Neuronal stem cell (in vitro differentiated cells): ENCODE measurements around the gene PHEX.
A peak's percentile ranks its signal among the peaks of the same experiment; 100 is the strongest.

Experiments
- DNase-seq: peaks from one replicate; pipeline ENCODE4 v3.0.0-alpha.2; 2013; ENCODE audit warnings: low spot score
- H2AFZ ChIP-seq: one replicate; pipeline ENCODE4 v1.6.1; 2013; ENCODE audit warnings: mild to moderate bottlenecking, low read length, inconsistent platforms
- H2AK5ac ChIP-seq: 2 replicates; pipeline ENCODE4 v1.6.1; 2013; ENCODE audit warnings: low read depth, mild to moderate bottlenecking, inconsistent platforms, low read length, moderate library complexity, mixed read lengths
- H2BK120ac ChIP-seq: 2 replicates; pipeline ENCODE4 v1.6.1; 2013; ENCODE audit warnings: low read depth, mild to moderate bottlenecking, inconsistent platforms, low read length, moderate library complexity, mixed read lengths
- H2BK12ac ChIP-seq: one replicate; pipeline ENCODE4 v1.6.1; 2013; ENCODE audit warnings: low read length, inconsistent platforms
- H2BK15ac ChIP-seq: 2 replicates; pipeline ENCODE4 v1.6.1; 2013; ENCODE audit warnings: mild to moderate bottlenecking, low read length, inconsistent platforms, mixed read lengths
- H2BK5ac ChIP-seq: one replicate; pipeline ENCODE4 v1.6.1; 2013; ENCODE audit warnings: inconsistent platforms, mild to moderate bottlenecking, low read length, moderate library complexity
- H3K14ac ChIP-seq: one replicate; pipeline ENCODE4 v1.6.1; 2013; ENCODE audit warnings: low read length, inconsistent platforms
- H3K18ac ChIP-seq: 2 replicates; pipeline ENCODE4 v1.6.1; 2013; ENCODE audit warnings: low read length, inconsistent platforms
- H3K23ac ChIP-seq: 2 replicates; pipeline ENCODE4 v1.6.1; 2013; ENCODE audit warnings: low read depth, mild to moderate bottlenecking, mixed read lengths, low read length, inconsistent platforms; ENCODE audit not compliant: poor library complexity
- H3K27ac ChIP-seq: replicated peaks from 3 replicates; pipeline ENCODE4 v1.5.1; 2013; ENCODE audit warnings: low read length, inconsistent platforms
- H3K27me3 ChIP-seq, 3 experiments: 2 replicates each; pipeline ENCODE4 v1.6.1; 2013; ENCODE audit warnings: low read length in 3 of 3, mild to moderate bottlenecking in 2 of 3, inconsistent platforms in 1 of 3, low read depth in 1 of 3, mixed read lengths in 1 of 3, moderate library complexity in 1 of 3; ENCODE audit not compliant: control insufficient read depth in 3 of 3, insufficient read depth in 3 of 3
- H3K36me3 ChIP-seq, 2 donors: replicated peaks in 1 of 2; 2 replicates each; pipeline ENCODE4 v1.6.1; 2013; ENCODE audit warnings: low read length in 2 of 2; ENCODE audit not compliant: control insufficient read depth in 2 of 2, insufficient read depth in 2 of 2
- H3K4ac ChIP-seq: 2 replicates; pipeline ENCODE4 v1.6.1; 2013; ENCODE audit warnings: inconsistent platforms, mild to moderate bottlenecking, low read length, moderate library complexity
- H3K4me1 ChIP-seq, 2 donors: 1 replicate in 1 of 2; 2 replicates in 1 of 2; pipeline ENCODE4 v1.6.1; 2013; ENCODE audit warnings: low read length in 2 of 2, low read depth in 1 of 2; ENCODE audit not compliant: control insufficient read depth in 2 of 2, insufficient read depth in 1 of 2
- H3K4me2 ChIP-seq: one replicate; pipeline ENCODE4 v1.6.1; 2013; ENCODE audit warnings: mild to moderate bottlenecking, low read length, inconsistent platforms; ENCODE audit not compliant: insufficient read depth, poor library complexity, severe bottlenecking
- H3K4me3 ChIP-seq, 2 donors: 2 replicates each; pipeline ENCODE4 v1.5.1; 2013; ENCODE audit warnings: low read length in 2 of 2, mild to moderate bottlenecking in 2 of 2, inconsistent platforms in 1 of 2, moderate library complexity in 1 of 2
- H3K79me1 ChIP-seq: one replicate; pipeline ENCODE4 v1.6.1; 2013; ENCODE audit warnings: low read depth, mild to moderate bottlenecking, inconsistent platforms, low read length, moderate library complexity
- H3K9ac ChIP-seq: one replicate; pipeline ENCODE4 v1.6.1; 2013; ENCODE audit warnings: mild to moderate bottlenecking, low read depth, low read length, inconsistent platforms; ENCODE audit not compliant: poor library complexity
- H3K9me3 ChIP-seq, 2 donors: replicated peaks in 1 of 2; 2 replicates each; pipeline versions ENCODE3 to v1.6.1; 2013; ENCODE audit warnings: low read length in 2 of 2, mild to moderate bottlenecking in 2 of 2, inconsistent platforms in 1 of 2, low read depth in 1 of 2, mixed read lengths in 1 of 2, moderate library complexity in 1 of 2; ENCODE audit not compliant: control insufficient read depth in 2 of 2, insufficient read depth in 1 of 2
- H4K8ac ChIP-seq: one replicate; pipeline ENCODE4 v1.6.1; 2013; ENCODE audit warnings: low read depth, mild to moderate bottlenecking, inconsistent platforms, low read length, moderate library complexity
- H4K91ac ChIP-seq: one replicate; pipeline ENCODE4 v1.6.1; 2013; ENCODE audit warnings: low read length, low read depth, mild to moderate bottlenecking, inconsistent platforms; ENCODE audit not compliant: poor library complexity
- WGBS, 2 donors: extraction: QIAGEN DNeasy Blood & Tissue Kit; methylation state at CpG; one replicate each; pipeline ENCODE4 v1.1.7; 2013; ENCODE audit warnings: missing lambda C conversion rate in 2 of 2, mixed read lengths in 1 of 2; ENCODE audit not compliant: insufficient read length in 2 of 2, insufficient replicate concordance in 1 of 2; ENCODE audit errors: extremely low coverage in 2 of 2; 5-methylcytosine and 5-hydroxymethylcytosine counted together

Gene PHEX

GRCh38 chrX:22126327-22126726 is 94.2 kb downstream of the PHEX start:
- no peak overlapping the region for H3K4me2 ChIP-seq
- DNase-seq, result no peak
- no peak overlapping the region for H3K14ac ChIP-seq
- H3K9me3 ChIP-seq, result no peaks in the 10 kb centered on the region
- H2BK120ac ChIP-seq, result no peak overlapping the region
- no peak overlapping the region for H4K91ac ChIP-seq
- WGBS, 2 donors, result no CpG with 5 or more reads among the region's 1 CpG
- no peaks in the 10 kb centered on the region for H3K27me3 ChIP-seq
- no peak overlapping the region for H2AFZ ChIP-seq
- no peaks in the 10 kb centered on the region for H3K36me3 ChIP-seq
- H4K8ac ChIP-seq, result no peak overlapping the region
- H3K4me3 ChIP-seq, result no peak overlapping the region
- H3K18ac ChIP-seq, result no peak overlapping the region
- H3K23ac ChIP-seq, result no peak overlapping the region
- no peak overlapping the region for H3K27ac ChIP-seq
- no peaks in the 10 kb centered on the region for H3K79me1 ChIP-seq
- H2BK12ac ChIP-seq, result no peak overlapping the region
- H3K9ac ChIP-seq, result no peak overlapping the region
- H2AK5ac ChIP-seq, result no peak overlapping the region
- no peak overlapping the region for H3K4ac ChIP-seq
- no peak overlapping the region for H2BK5ac ChIP-seq
- no peaks in the 10 kb centered on the region for H3K4me1 ChIP-seq
- no peak overlapping the region for H2BK15ac ChIP-seq

GRCh38 chrX:22128961-22129360 is 96.8 kb downstream of the PHEX start:
- Histone ChIP-seq H2BK15ac (no peak overlapping the region), H3K18ac (no peak overlapping the region), H3K27ac (no peak overlapping the region), H3K9ac (no peak overlapping the region), H3K4me1 (no peaks in the 10 kb centered on the region), H2BK12ac (no peak overlapping the region), H3K9me3 (no peaks in the 10 kb centered on the region), H3K27me3 (no peaks in the 10 kb centered on the region), H3K4me3 (no peak overlapping the region), H3K79me1 (no peaks in the 10 kb centered on the region), H2BK120ac (no peak overlapping the region), H3K36me3 (no peaks in the 10 kb centered on the region), H3K23ac (no peak overlapping the region), H2BK5ac (no peak overlapping the region), H3K14ac (no peak overlapping the region), H4K91ac (no peak overlapping the region), H4K8ac (no peak overlapping the region), H3K4ac (no peak overlapping the region), H2AFZ (no peak overlapping the region), H3K4me2 (no peak overlapping the region), H2AK5ac (no peak overlapping the region)
- WGBS, 2 donors, result no CpG with 5 or more reads among the region's 4 CpGs
- no peak for DNase-seq

DNA sequence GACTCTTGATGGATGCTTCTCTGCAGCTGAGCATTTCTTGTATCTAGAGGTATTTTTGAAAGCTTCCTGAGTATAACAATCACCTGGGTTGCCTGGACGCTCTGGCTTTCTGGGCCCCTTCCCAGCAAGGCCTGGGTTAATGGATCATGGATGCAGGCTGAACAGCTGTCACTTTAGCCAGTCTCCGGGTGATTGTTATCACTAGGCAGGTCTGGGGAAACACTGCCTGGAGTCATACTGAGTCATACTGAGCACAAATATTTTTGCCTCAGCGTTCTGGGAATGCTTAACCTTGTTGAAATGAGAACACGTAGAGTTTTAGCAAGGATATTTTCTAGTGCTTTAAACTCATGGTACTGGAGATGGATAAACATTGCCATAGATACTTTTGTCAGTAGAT is 102.6 kb downstream of the PHEX start:
- H4K91ac ChIP-seq, result no peak overlapping the region
- H3K14ac ChIP-seq, result no peak overlapping the region
- H4K8ac ChIP-seq, result no peak overlapping the region
- no peak overlapping the region for H3K18ac ChIP-seq
- no peak overlapping the region for H2BK15ac ChIP-seq
- no peak overlapping the region for H2BK5ac ChIP-seq
- H2BK120ac ChIP-seq, result no peak overlapping the region
- no peak overlapping the region for H3K27ac ChIP-seq
- H3K9me3 ChIP-seq, result no peaks in the 10 kb centered on the region
- H2AFZ ChIP-seq, result peak overlapping the region; percentile 68
- H3K36me3 ChIP-seq, result no peaks in the 10 kb centered on the region
- no peaks in the 10 kb centered on the region for H3K79me1 ChIP-seq
- no CpG with 5 or more reads among the region's 4 CpGs for WGBS, 2 donors
- no peak overlapping the region for H3K23ac ChIP-seq
- H3K9ac ChIP-seq, result no peak overlapping the region
- no peaks in the 10 kb centered on the region for H3K27me3 ChIP-seq
- no peak for DNase-seq
- no peak overlapping the region for H2AK5ac ChIP-seq
- H3K4me1 ChIP-seq, result peaks cover 2 to 12% of the 10 kb centered on the region in 2 donors
- no peak overlapping the region for H3K4me3 ChIP-seq
- H3K4ac ChIP-seq, result no peak overlapping the region
- H2BK12ac ChIP-seq, result no peak overlapping the region
- H3K4me2 ChIP-seq, result no peak overlapping the region

GRCh38 chrX:22135171-22135711 is 103.1 kb downstream of the PHEX start:
- Histone ChIP-seq H2AK5ac (no peak overlapping the region), H2BK12ac (no peak overlapping the region), H3K79me1 (no peaks in the 10 kb centered on the region), H3K14ac (no peak overlapping the region), H2AFZ (peak overlapping the region; percentile 68), H3K9me3 (no peaks in the 10 kb centered on the region), H4K8ac (no peak overlapping the region), H3K23ac (no peak overlapping the region), H3K4me1 (peaks cover 2 to 12% of the 10 kb centered on the region in 2 donors), H2BK15ac (no peak overlapping the region), H3K36me3 (no peaks in the 10 kb centered on the region), H3K4me3 (no peak overlapping the region), H3K4ac (no peak overlapping the region), H2BK120ac (no peak overlapping the region), H2BK5ac (no peak overlapping the region), H3K9ac (no peak overlapping the region), H3K4me2 (no peak overlapping the region), H3K18ac (no peak overlapping the region), H3K27me3 (no peaks in the 10 kb centered on the region), H3K27ac (no peak overlapping the region), H4K91ac (no peak overlapping the region)
- no peak for DNase-seq
- WGBS, 2 donors, result no CpG with 5 or more reads among the region's 4 CpGs
